Esophagus squamous epithelium (tissue), 4 donors: ENCODE measurements around the gene SPNS2.

Source experiments
- CTCF ChIP-seq, 6 experiments: fragments of 450-650 bp in 4 of 6; fragments of 200-600 bp in 2 of 6; sonication (generic) in 2 of 6; IDR thresholded peaks; one replicate each; pipeline ENCODE4 v1.5.1; 2016 to 2019; ENCODE audit warnings: antibody characterized with exemption in 6 of 6, mild to moderate bottlenecking in 4 of 6, moderate library complexity in 4 of 6
- POLR2A ChIP-seq, 4 donors: fragments of 450-650 bp; IDR thresholded peaks; one replicate each; pipeline ENCODE4 v1.6.1; 2017; ENCODE audit warnings: antibody characterized with exemption in 4 of 4, mild to moderate bottlenecking in 4 of 4, moderate library complexity in 3 of 4

GRCh38 chr17:4475463-4475862 is 23.2 kb upstream of the SPNS2 start:
- TF ChIP-seq POLR2A (IDR thresholded peaks at IDR 0.05) = no peak
- no peak for TF ChIP-seq CTCF (IDR thresholded peaks at IDR 0.05)
